HG03135 (cell line): ENCODE measurements around the gene TIFAB.

Source experiments
- ATAC-seq: cut with Tn5 transposase; IDR thresholded peaks from one replicate; pipeline ENCODE4 v1.9.1; 2021; ENCODE audit warnings: mild to moderate bottlenecking, moderate library complexity; ENCODE audit not compliant: unreplicated experiment

The TIFAB gene

GRCh38 chr5:135444360-135444759 lies 7.8 kb downstream of the TIFAB start:
- no peak for ATAC-seq

GRCh38 chr5:135443161-135443960 lies 8.8 kb downstream of the TIFAB start:
- ATAC-seq: no peak

GRCh38 chr5:135442431-135443160 lies 9.6 kb downstream of the TIFAB start:
- ATAC-seq: no peak

DNA sequence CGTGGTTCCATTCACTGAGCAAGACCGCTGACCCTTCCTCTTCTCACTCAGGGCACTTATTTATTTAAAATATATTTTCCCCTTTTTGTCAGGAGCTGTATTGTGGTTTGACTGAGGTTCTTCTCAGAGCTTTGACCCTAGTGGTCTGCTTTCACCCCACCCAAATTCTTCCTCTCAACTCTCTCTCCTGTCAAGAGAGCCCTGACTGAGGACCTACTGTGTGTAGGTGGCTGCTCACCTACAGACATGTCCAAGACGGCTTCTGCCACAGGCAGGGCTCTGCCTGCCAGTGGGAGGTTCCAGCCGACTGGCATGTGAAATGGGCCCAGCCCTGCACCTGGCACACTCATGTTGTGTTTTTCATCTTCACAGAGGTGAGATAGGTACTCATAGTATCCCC lies 10.2 kb downstream of the TIFAB start:
- no peak for ATAC-seq

DNA sequence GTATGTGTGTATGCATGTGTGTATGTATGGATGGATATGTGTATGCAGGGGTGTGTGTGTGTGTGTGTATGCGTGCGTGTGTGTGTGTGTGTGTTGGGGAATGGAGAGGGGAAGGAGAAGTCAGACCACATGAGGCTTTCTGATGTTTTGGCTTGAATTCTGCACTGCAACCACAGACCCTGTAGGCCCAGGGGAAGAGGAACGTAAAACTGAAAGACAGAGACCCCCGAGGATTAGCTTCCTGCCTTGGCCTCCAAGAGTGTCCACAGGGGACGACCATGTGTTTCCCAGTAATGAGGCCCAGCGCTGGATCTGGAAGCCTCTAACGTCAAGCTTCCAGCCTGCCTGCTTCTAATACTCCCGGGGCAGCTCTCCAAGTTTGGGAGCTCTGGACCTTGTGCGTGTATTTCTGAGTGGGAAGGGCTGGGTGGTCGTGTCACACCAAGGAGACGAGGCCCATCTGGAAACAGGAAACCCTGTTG lies 10.8 kb downstream of the TIFAB start:
- ATAC-seq: no peak

DNA sequence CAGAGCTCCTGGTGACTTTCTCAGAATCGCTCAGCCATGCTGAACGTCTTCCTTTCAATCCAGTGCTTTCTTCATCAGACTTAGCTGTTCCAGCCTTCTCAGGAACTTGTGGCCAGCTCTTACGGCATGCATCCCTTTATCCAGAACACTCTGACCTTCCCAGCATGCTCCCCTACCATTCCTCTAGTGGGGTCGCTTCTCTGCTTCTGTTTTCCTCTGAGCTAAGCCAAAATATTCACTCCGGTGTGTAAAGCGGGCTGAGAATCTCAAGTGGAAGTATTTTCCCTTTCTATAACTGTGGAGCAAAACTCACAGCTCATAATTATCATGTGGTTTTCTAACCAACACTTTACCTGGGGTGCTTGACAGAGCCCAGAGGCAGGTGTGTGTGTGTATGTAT lies 11.2 kb downstream of the TIFAB start:
- no peak for ATAC-seq

DNA sequence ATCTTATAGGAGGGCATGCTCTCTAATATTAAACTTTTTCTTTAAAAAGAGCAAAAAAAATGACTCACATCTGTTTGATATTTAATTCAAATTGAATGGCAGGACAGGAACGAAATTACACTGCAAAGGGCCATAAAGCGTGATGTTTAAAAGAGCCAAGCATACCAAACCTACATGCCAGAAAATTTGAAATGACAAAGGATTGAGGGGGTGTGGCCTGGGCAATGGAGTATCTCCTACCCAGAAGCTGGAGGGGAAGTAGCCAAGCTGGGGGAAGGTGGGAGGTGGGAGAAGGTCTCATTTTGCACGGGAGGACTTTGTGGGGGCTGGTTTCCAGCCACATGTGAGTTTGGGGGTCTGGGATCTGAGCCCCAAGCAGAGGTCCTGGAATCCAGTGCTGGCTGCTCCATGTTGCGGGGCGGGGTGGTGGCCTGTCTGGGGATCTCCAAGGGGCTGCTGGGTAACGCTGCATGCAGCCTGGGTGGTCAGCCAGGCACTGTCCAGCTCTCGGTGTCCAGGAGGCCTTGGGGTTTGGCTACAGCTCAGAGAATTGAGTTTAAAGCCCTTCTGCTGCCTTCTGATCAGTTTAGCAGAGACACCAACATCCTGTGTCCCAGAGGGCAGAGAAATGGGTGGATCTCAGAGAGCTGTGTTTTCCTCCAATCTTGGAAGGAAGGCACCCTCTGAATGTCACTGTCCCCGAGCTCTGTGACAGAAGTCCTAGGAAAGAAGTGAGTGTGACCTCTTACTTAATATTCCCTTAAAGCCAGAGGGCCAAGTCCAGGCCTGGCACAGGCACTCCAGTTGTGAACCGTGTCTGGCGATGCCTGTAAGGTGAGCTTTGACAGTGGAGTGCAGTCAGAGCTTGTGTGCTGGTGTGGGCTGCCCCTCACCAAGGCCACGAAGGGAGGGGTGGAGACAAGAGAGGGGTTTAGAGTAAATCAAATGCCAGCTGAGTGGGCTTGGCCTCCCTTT lies 12.6 kb downstream of the TIFAB start:
- ATAC-seq: no peak

- no peak for ATAC-seq
Measured at GRCh38 chr5:135438636-135439221, 13.4 kb downstream of the TIFAB start.

DNA sequence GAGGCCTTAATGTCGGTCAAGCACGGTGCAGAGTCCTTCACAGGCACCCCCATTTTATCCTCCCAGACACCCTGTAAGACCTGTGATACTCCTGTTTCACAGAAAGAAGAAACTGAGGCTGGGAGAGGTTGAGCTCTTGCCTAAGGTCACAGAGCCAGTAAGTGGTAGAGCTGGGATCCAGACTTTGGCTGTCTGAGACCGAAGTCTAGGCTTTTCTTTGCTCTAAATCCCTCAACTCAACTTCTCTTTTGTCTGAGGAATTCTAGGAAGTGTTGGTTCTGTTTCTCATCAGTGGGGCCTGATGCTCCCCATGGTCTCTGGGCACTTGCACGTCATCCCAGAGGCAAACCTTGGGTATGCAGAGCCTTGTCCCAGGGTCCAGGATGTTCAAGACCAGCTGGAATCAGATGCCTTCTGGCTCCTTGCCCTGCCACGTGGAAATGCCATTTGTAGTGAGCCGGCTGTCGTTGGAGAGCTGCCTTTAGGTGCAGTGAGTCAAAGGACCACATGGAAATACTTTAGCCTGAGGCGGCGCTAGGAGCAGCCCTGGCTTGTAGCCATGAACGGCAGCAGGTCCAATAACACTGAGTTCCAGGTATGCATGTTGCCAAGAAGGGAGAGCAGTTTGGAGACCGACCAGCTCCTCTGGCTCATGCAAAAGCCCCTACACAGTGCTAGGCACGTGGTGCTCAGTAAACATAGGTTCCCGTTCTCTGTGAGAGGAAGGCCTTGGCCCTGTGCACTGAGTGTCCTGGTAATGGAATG lies 14.2 kb downstream of the TIFAB start:
- no peak for ATAC-seq

DNA sequence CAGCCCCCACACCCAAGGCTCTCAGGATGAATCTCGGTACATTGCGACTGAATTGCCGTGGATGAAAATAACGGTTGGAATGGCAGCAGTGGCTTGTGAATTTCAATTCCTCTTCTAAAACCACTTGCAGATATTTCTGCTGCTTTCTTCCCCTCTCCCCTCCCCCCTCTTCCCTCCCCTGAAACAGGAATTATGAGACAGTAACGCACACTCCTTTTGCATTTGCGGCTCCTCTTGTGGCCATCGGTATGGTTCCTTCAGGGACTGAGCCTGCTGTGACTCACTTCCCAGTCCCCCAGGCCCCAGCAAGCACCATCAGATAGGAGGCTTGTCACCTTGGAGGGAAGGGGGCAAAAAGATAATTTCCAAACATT lies 14.7 kb downstream of the TIFAB start:
- ATAC-seq: no peak

GRCh38 chr5:135436951-135437418 lies 15.2 kb downstream of the TIFAB start:
- ATAC-seq: no peak

DNA sequence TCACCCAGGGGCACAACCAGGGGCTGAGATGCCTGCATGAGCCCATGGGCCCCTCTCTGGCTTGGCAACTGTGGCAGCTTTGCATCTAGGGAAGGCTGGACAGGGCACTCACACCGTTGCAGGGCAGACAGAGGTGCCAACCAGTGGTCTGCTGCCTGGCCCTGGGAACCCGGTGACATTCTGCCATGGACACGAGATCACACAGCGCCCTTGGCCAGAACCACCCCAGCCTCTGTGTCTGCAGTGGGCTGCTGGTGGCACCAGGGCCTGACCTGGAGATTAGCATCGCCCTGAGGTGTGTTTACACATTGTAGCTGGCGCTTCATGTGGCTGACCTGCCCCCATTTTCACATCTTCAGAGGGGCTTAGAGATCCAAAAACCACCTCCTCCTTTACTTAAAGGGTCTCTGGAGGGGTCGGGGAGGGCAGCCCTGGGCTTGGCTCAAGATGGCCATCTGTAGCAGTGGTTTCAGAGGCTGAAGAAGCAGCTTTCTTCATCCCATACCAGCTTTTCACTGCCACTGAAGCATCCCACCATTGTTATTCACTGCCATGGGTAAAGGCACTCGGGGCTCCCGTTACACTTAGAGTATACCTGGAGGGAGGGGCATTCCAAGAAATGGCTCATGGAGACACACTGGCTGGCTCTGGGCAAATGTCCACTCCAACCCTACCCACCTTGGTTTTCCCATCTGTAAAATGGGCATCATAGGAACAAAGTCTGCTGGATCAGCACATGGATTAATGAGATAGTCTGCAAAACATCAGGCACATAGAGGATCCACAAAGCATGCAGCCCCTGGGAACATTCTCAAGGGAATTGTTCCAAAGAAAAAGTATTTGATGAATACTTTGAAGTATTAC lies 16.5 kb downstream of the TIFAB start:
- ATAC-seq: no peak

- no peak for ATAC-seq
Measured at GRCh38 chr5:135434591-135435466, 17.3 kb downstream of the TIFAB start.

DNA sequence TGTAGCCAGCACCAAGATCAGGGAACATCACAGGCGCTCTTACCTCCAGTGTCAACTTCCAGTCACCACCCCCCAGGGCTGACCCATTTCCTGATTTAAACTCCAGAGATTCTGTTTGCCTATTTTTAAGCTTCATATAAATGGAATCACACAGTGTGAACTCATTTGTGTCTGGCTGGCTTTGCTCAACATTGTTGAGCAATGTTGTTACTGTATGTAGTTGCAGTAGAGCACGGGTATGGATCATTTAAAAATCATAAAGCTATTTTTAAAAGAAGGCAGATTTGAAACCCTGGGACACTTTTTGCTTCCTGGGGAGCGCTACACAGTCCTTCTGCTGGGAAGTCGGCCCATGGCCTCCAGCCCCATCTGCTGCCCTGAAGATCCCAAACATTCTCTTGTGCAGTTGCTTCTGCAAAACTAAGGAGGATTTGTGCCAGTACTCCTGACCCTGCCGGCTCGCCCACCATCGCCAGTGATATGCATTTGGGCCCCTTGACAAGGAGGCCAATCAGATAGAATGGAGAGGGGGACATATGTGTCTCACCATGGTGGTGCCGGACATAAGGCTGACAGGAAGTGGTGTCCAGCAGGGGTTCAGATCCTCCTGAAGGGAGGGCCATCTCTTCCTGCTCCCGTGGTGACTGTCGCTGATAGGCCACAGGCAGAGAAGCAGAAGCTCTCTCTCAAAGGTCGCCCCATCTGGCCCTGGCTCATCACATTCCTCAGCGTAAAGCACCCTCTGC lies 18.3 kb downstream of the TIFAB start:
- ATAC-seq: no peak

GRCh38 chr5:135432113-135432512 lies 20.0 kb downstream of the TIFAB start:
- no peak for ATAC-seq

DNA sequence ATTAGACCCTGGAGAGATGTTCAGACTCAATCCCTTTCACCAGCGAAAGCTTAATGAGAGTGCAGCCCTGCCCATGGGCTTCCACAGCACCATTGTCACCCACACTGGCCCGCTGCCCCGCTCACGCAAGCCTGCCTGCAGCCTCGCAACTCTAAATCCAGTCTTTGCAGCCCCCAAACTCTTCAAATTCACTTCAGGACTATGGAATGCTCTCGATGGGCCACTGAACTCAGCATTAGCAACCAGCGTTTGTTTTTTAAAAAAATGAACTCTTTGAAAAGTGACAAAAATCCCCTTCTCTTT lies 22.1 kb downstream of the TIFAB start:
- ATAC-seq: no peak

DNA sequence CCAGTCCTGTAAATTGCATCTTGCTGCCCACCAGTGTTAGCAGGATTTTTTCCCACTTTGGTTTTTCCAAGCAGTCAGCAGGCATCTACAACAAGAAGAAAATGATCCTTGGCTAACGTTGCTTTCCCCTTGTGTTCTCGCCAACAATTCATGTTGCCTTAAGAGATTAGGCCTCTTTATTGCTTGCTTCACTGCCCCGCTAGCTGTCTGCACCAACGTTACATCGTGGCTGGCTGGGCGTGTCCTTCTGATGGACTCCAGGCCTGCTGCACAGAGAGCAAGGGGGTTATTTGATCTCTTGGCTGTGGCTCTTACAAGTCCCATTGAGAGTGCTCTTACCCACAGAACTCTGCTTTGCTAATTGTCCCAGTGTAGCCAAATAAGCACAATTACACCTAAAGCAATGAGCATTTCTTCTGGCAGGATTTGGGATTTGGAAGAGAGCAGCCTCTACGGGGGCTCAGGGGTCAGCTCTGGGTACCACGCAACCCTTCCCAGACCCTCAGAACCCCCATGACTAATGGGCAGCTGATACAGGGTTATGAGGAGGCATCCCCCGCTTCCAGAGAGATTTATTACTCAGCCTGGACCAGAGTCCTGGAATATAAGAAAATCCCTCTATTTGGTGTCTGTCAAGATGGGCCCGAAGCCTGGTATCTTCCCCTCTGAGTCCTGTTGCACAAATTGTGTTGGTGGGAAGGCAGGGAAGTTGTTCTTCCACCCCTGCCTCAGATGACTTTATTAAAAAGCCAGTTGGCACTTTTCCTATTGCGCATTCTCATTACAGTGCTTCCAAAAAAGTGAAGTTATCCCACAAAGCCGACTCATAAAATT lies 22.6 kb downstream of the TIFAB start:
- no peak for ATAC-seq
